Activated CD8-positive, alpha-beta T cell treated with anti-CD3 and anti-CD28 coated beads for 36 hours (primary cell): ENCODE results near the gene RFPL4AL1. TPM values are rescaled to one million over a fixed set of nuclear protein-coding genes. Genes with fewer than 3 reads are reported as not detected.
A peak's percentile ranks its signal among the peaks of the same experiment; 100 is the strongest.

Source experiments
- ATAC-seq: fragments of 200-7000 bp; cut with Tn5 transposase; one replicate; pipeline ENCODE4 v1.10.0; 2021; ENCODE audit warnings: mild to moderate bottlenecking, moderate library complexity
- CTCF ChIA-PET: fragments of 350-600 bp; sonication (Branson Sonifier 250); formaldehyde crosslinking; loops from one replicate; lab custom pipeline; 2021; ENCODE audit warnings: antibody characterized with exemption; lab: Charles Lee
- POLR2A ChIA-PET: fragments of 350-600 bp; sonication (Branson Sonifier 250); formaldehyde crosslinking; loops from one replicate; lab custom pipeline; 2021; ENCODE audit warnings: antibody characterized with exemption; lab: Charles Lee
- DNase-seq: peaks from one replicate; pipeline ENCODE4 v3.0.0-alpha.2; 2020
- H3K27ac Mint-ChIP-seq: one replicate; pipeline ENCODE4 v1.8.0; 2021; ENCODE audit warnings: mild to moderate bottlenecking, mixed read lengths
- H3K27me3 Mint-ChIP-seq: one replicate; pipeline ENCODE4 v1.8.0; 2021; ENCODE audit warnings: mixed read lengths
- H3K36me3 Mint-ChIP-seq: one replicate; pipeline ENCODE4 v1.8.0; 2021; ENCODE audit warnings: low read depth, mixed read lengths
- H3K4me1 Mint-ChIP-seq: one replicate; pipeline ENCODE4 v1.8.0; 2021; ENCODE audit warnings: low read depth, mixed read lengths
- H3K4me3 Mint-ChIP-seq: one replicate; pipeline ENCODE4 v1.8.0; 2021; ENCODE audit warnings: mild to moderate bottlenecking, moderate library complexity, mixed read lengths
- H3K9me3 Mint-ChIP-seq: one replicate; pipeline ENCODE4 v1.8.0; 2021; ENCODE audit warnings: mixed read lengths
- intact Hi-C: fragments of 100-400 bp; cut with micrococcal nuclease; formaldehyde crosslinking; loops from one replicate; pipeline ENCODE4 v1.10.0; 2022
- total RNA-seq, 2 experiments: library from RNA; stranded (reverse); gene quantifications; one replicate each; pipeline ENCODE4 v1.2.3, GENCODE V29; 2021
- TF ChIP-seq, protein P1 (sequence below): fragments of 200-600 bp; IDR thresholded peaks from one replicate; pipeline ENCODE4 v1.8.0; 2022; ENCODE audit warnings: antibody characterized with exemption, mild to moderate bottlenecking

Gene RFPL4AL1
- total RNA-seq, 2 experiments from 2014 or later: not detected

DNA sequence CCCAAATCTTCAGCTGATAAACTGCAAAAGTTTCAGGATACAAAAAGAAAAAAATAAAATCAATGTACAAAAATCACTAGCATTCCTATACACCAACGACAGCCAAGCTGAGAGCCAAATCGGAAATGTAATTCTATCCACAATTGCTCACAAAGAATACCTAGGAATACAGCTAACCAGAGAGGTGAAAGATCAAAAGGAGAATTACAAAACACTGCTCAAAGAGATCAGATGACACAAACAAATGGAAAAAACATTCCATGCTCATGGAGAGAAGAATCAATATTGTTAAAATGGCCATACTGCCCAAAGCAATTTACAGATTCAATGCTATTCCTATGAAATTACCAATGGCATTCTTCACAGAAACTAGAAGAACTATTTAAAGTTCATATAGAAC lies 33.4 kb downstream of the RFPL4AL1 start:
- no peak overlapping the region for H3K27ac Mint-ChIP-seq
- DNase-seq: no peak
- ATAC-seq: no peak
- no peaks in the 10 kb centered on the region for H3K36me3 Mint-ChIP-seq
- ChIA-PET CTCF (interaction anchor here (0.6 kb wide), 1 partner anchor 1192 kb away, joined by 3 read pairs; no protein-coding TSS in a partner anchor), POLR2A (no interaction called here)
- no peaks in the 10 kb centered on the region for H3K27me3 Mint-ChIP-seq
- TF ChIP-seq, protein P1, sequence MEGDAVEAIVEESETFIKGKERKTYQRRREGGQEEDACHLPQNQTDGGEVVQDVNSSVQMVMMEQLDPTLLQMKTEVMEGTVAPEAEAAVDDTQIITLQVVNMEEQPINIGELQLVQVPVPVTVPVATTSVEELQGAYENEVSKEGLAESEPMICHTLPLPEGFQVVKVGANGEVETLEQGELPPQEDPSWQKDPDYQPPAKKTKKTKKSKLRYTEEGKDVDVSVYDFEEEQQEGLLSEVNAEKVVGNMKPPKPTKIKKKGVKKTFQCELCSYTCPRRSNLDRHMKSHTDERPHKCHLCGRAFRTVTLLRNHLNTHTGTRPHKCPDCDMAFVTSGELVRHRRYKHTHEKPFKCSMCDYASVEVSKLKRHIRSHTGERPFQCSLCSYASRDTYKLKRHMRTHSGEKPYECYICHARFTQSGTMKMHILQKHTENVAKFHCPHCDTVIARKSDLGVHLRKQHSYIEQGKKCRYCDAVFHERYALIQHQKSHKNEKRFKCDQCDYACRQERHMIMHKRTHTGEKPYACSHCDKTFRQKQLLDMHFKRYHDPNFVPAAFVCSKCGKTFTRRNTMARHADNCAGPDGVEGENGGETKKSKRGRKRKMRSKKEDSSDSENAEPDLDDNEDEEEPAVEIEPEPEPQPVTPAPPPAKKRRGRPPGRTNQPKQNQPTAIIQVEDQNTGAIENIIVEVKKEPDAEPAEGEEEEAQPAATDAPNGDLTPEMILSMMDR: no peak
- H3K4me1 Mint-ChIP-seq: no peaks in the 10 kb centered on the region
- no peak overlapping the region for H3K4me3 Mint-ChIP-seq
- H3K9me3 Mint-ChIP-seq: peaks cover 4% of the 10 kb centered on the region
- intact Hi-C loops: no loop called here

DNA sequence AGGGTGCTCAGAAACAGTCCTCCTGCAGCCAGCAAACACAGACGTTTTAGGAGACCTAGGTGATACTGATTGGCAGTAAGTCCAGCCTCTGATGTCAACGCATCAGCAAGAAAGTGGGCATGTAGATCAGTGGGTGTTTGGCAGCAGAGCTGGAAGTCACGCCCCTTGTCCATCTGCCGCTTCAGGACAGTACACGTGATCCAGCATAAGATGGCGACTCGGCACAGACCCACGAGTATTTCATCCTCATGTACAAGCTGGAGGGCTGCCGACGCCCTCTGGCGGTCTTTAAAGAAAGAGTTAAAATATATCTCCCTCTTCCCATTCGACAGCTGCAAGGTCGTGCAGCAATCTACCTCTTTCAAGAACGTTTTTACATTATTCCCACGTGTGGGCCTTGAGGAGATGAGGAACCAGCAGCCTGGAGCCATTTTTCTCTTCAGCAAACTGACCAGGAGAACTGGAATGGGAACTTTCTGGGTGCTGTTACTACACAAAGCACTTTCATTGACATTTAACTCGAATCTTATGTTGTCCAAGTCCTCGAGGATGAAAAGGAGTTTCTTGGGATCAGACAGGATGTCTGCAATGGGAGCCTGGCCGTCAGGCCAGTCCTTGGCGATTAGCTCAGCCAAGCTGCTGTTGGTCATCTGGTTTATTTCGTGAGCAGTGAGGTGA lies 40.6 kb downstream of the RFPL4AL1 start:
- Mint-ChIP-seq H3K27me3 (peaks cover 13% of the 10 kb centered on the region), H3K4me1 (peaks cover 2% of the 10 kb centered on the region), H3K4me3 (no peak overlapping the region), H3K27ac (no peak overlapping the region), H3K36me3 (no peaks in the 10 kb centered on the region), H3K9me3 (no peaks in the 10 kb centered on the region)
- POLR2A ChIA-PET: interaction anchor here (0.5 kb wide), 1 partner anchor 535 kb away, joined by 3 read pairs; no protein-coding TSS in a partner anchor
- intact Hi-C loops: no loop called here
- CTCF ChIA-PET: interaction anchor here (1.2 to 2.3 kb wide), 8 partner anchors 32 to 443 kb away, joined by 3 to 10 read pairs (median 4); no protein-coding TSS in a partner anchor
- DNase-seq (peak; percentile 78), ATAC-seq (peak; percentile 90)
- TF ChIP-seq, protein P1: peak; percentile 75

DNA sequence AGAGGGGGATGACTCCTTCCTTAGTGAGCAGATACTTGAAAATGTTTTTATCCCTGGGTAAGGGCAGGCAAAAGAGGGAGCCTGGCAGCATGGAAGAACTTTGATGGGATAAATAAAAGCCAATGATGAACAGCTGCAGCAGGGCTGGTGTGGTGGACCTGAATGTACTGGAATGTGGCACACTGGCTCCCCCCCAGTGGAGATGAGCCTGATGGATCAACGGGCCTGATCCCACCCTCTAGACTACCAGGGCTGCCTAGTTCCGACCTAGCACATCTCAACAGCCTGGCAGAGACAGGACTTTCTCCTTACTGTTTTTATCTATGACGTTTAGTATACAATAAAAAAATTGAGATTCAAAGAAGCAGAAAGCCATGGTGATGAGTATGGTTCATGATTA lies 42.4 kb downstream of the RFPL4AL1 start:
- peaks cover 15% of the 10 kb centered on the region for H3K27me3 Mint-ChIP-seq
- intact Hi-C loops: no loop called here
- TF ChIP-seq, protein P1: no peak
- H3K4me1 Mint-ChIP-seq: peaks cover 2% of the 10 kb centered on the region
- no peak overlapping the region for H3K4me3 Mint-ChIP-seq
- CTCF ChIA-PET: no interaction called here
- no peak for ATAC-seq
- POLR2A ChIA-PET: no interaction called here
- H3K27ac Mint-ChIP-seq: no peak overlapping the region
- H3K9me3 Mint-ChIP-seq: no peaks in the 10 kb centered on the region
- DNase-seq: no peak
- no peaks in the 10 kb centered on the region for H3K36me3 Mint-ChIP-seq

DNA sequence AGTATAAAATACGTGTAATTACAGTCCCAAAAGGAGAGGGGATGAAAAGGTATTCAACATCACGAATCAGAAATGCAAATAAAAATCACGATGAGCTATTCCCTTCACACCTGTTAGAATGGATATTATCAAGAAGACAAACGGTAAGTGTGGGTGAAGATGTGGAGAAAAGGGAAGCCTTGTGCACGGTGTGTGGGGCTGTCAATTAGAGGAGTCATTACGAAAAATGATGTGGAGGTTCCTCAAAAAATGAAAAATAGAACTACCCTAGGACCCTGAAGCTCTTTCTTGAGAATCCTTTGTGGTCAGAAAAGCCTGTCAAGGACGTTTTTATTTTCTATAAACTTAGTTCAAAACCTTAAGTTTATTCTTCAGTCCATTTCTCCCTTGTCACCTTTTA lies 43.5 kb downstream of the RFPL4AL1 start:
- TF ChIP-seq, protein P1: no peak
- Mint-ChIP-seq H3K4me3 (no peak overlapping the region), H3K4me1 (peaks cover 2% of the 10 kb centered on the region), H3K36me3 (no peaks in the 10 kb centered on the region), H3K9me3 (no peaks in the 10 kb centered on the region), H3K27me3 (peaks cover 18% of the 10 kb centered on the region), H3K27ac (no peak overlapping the region)
- DNase-seq (no peak), ATAC-seq (no peak)
- intact Hi-C loops: no loop called here
- ChIA-PET CTCF (no interaction called here), POLR2A (no interaction called here)

DNA sequence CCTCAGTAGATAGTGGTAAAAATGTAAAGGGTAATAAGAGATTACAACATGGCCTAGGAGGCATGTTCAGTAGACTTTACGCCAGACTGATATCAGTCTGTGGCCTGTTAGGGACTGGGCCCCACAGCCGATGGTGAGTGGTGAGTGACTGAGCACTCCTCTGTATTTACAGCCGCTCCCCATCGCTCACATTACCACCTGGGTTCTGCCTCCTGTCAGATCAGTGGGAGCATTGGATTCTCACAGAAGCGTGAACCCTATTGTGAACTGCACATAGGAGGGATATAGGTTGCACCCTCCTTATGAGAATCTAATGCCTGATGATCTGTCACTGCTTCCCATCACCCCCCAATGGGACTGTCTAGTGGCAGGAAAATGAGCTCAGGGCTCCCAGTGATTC lies 45.0 kb downstream of the RFPL4AL1 start:
- Mint-ChIP-seq H3K27me3 (peaks cover 18% of the 10 kb centered on the region), H3K9me3 (no peaks in the 10 kb centered on the region), H3K4me3 (no peak overlapping the region), H3K27ac (no peak overlapping the region), H3K4me1 (peaks cover 2% of the 10 kb centered on the region), H3K36me3 (no peaks in the 10 kb centered on the region)
- no peak for ATAC-seq
- ChIA-PET CTCF (no interaction called here), POLR2A (interaction anchor here (0.6 kb wide), 1 partner anchor 318 kb away, joined by 3 read pairs; no protein-coding TSS in a partner anchor)
- TF ChIP-seq, protein P1: no peak
- DNase-seq: no peak
- intact Hi-C loops: no loop called here
